HCT116 (cell line): ENCODE data around the gene TCEANC. TPM values are rescaled to one million over a fixed set of nuclear protein-coding genes. Genes with fewer than 3 reads are reported as not detected.

ENCODE experiments used
- ATAC-seq: fragments of 200-7000 bp; cut with Tn5 transposase; 2 replicates; pipeline ENCODE4 v1.9.1; 2020; ENCODE audit warnings: mild to moderate bottlenecking, moderate library complexity
- BruUV-seq: library from RNA; stranded (reverse); fragments of 400-500 nt; replicated peaks from 2 replicates; lab custom pipeline; 2021; lab: Mats Ljungman, UMichigan
- CTCF ChIA-PET: fragments of 300-600 bp; sonication (Branson Sonifier 250); formaldehyde crosslinking; loops from one replicate; lab custom pipeline; 2021; ENCODE audit warnings: antibody characterized with exemption; lab: Charles Lee
- POLR2A ChIA-PET: fragments of 300-600, 350-600 bp; sonication (Branson Sonifier 250); formaldehyde crosslinking; loops from one replicate; lab custom pipeline; 2021; ENCODE audit warnings: antibody characterized with exemption; lab: Charles Lee
- RAD21 ChIA-PET, 2 experiments: fragments of 300-600 bp; sonication (Branson Sonifier 250); formaldehyde crosslinking; loops; one replicate each; lab custom pipeline; 2023; ENCODE audit warnings: low total read pairs in 2 of 2; ENCODE audit not compliant: uncharacterized antibody in 2 of 2, unreplicated experiment in 2 of 2, low non-redundant PET in 1 of 2; lab: Charles Lee
- DNase-seq: peaks from one replicate; pipeline ENCODE4 v3.0.0-alpha.2; 2010; ENCODE audit warnings: low read depth, low spot score
- H2AFZ ChIP-seq: fragments of 200-600 bp; shearing (Covaris generic), sonication (generic); 2 replicates; pipeline ENCODE4 v1.6.1; 2017; ENCODE audit warnings: low read depth, mixed run types, mixed read lengths, antibody characterized with exemption, low read length; ENCODE audit not compliant: poor library complexity, severe bottlenecking
- H3K27ac ChIP-seq: 2 replicates; pipeline ENCODE4 v1.5.1; 2012; ENCODE audit warnings: low read depth, low read length
- H3K27me3 ChIP-seq: fragments of 200-600 bp; sonication (generic); 2 replicates; pipeline ENCODE4 v1.6.1; 2016; ENCODE audit warnings: mixed run types, low read length, mixed read lengths; ENCODE audit not compliant: insufficient read depth
- H3K36me3 ChIP-seq, 2 experiments: fragments of 200-500 bp in 1 of 2; fragments of 200-600 bp in 1 of 2; sonication (Bioruptor generic) in 1 of 2; sonication (generic) in 1 of 2; 2 replicates each; pipeline versions ENCODE4 v1.5.1 to v1.6.1; 2014 to 2016; ENCODE audit warnings: low read length in 2 of 2, inconsistent platforms in 1 of 2, mixed read lengths in 1 of 2, mixed run types in 1 of 2; ENCODE audit not compliant: insufficient read depth in 2 of 2, control insufficient read depth in 1 of 2
- H3K4me1 ChIP-seq, 2 experiments: fragments of 200-600 bp in 1 of 2; sonication (generic) in 1 of 2; 2 replicates each; pipeline versions ENCODE4 v1.5.1 to v1.6.1; 2012 to 2017; ENCODE audit warnings: low read length in 2 of 2, inconsistent platforms in 1 of 2, mild to moderate bottlenecking in 1 of 2, mixed read lengths in 1 of 2, mixed run types in 1 of 2, moderate library complexity in 1 of 2; ENCODE audit not compliant: insufficient read depth in 2 of 2, control insufficient read depth in 1 of 2
- H3K4me2 ChIP-seq: fragments of 200-600 bp; sonication (generic); 2 replicates; pipeline ENCODE4 v1.6.1; 2017; ENCODE audit warnings: mixed run types, low read length, mixed read lengths
- H3K4me3 ChIP-seq, 2 experiments: fragments of 200-600 bp in 1 of 2; sonication (generic) in 1 of 2; replicated peaks in 1 of 2; 2 replicates each; pipeline ENCODE4 v1.5.1; 2011 to 2016; ENCODE audit warnings: low read length in 2 of 2, control low read depth in 1 of 2, low read depth in 1 of 2, mild to moderate bottlenecking in 1 of 2, mixed read lengths in 1 of 2, mixed run types in 1 of 2
- H3K79me2 ChIP-seq: fragments of 200-600 bp; sonication (generic); 2 replicates; pipeline ENCODE4 v1.6.1; 2017; ENCODE audit warnings: mild to moderate bottlenecking, mixed run types, low read length, moderate library complexity, mixed read lengths; ENCODE audit not compliant: insufficient read depth
- H3K9ac ChIP-seq: fragments of 200-600 bp; sonication (generic); 2 replicates; pipeline ENCODE4 v1.6.1; 2016; ENCODE audit warnings: low read length, mixed read lengths
- H3K9me2 ChIP-seq: fragments of 200-600 bp; sonication (generic), shearing (Covaris generic); 2 replicates; pipeline ENCODE4 v1.6.1; 2017; ENCODE audit warnings: mixed run types, mild to moderate bottlenecking, moderate library complexity; ENCODE audit not compliant: insufficient read depth
- H3K9me3 ChIP-seq, 2 experiments: fragments of 200-500 bp in 1 of 2; fragments of 200-600 bp in 1 of 2; sonication (Bioruptor generic) in 1 of 2; sonication (generic) in 1 of 2; 2 replicates each; pipeline ENCODE4 v1.6.1; 2014 to 2017; ENCODE audit warnings: low read length in 2 of 2, mixed read lengths in 2 of 2, inconsistent platforms in 1 of 2, low read depth in 1 of 2, mild to moderate bottlenecking in 1 of 2, mixed run types in 1 of 2, moderate library complexity in 1 of 2; ENCODE audit not compliant: control insufficient read depth in 1 of 2, insufficient read depth in 1 of 2
- H4K20me1 ChIP-seq: fragments of 200-600 bp; sonication (generic), shearing (Covaris generic); 2 replicates; pipeline ENCODE4 v1.6.1; 2017; ENCODE audit warnings: mixed run types, mild to moderate bottlenecking, moderate library complexity; ENCODE audit not compliant: insufficient read depth
- CEBPB ChIP-seq: IDR thresholded peaks from 2 replicates; pipeline ENCODE4 v1.6.1; 2012; ENCODE audit warnings: low read depth
- EGR1 ChIP-seq: IDR thresholded peaks from 2 replicates; pipeline ENCODE4 v1.6.1; 2012; ENCODE audit warnings: low read depth
- EZH2 ChIP-seq: fragments of 200-600 bp; sonication (generic); IDR thresholded peaks from 2 replicates; pipeline ENCODE4 v1.6.1; 2017; ENCODE audit warnings: antibody characterized with exemption, mixed run types
- JUND ChIP-seq: IDR thresholded peaks from 2 replicates; pipeline ENCODE4 v1.6.1; 2012
- POLR2AphosphoS5 ChIP-seq: IDR thresholded peaks from 2 replicates; pipeline ENCODE4 v1.6.1; 2011; ENCODE audit warnings: mild to moderate bottlenecking, low read depth, low read length, moderate library complexity
- RAD21 ChIP-seq: IDR thresholded peaks from 2 replicates; pipeline ENCODE4 v1.6.1; 2012; ENCODE audit warnings: low read depth, mild to moderate bottlenecking
- REST ChIP-seq: IDR thresholded peaks from 2 replicates; pipeline ENCODE4 v1.6.1; 2012; ENCODE audit warnings: low read depth
- SIN3A ChIP-seq: IDR thresholded peaks from 2 replicates; pipeline ENCODE4 v1.6.1; 2012; ENCODE audit warnings: low read depth
- SRF ChIP-seq: IDR thresholded peaks from 2 replicates; pipeline ENCODE4 v1.6.1; 2012; ENCODE audit warnings: low read depth
- intact Hi-C: fragments of 100-400 bp; cut with micrococcal nuclease; formaldehyde crosslinking; loops from 2 replicates; pipeline ENCODE4 v1.10.0; 2022
- total RNA-seq: library from RNA; stranded (reverse); gene quantifications from one replicate; pipeline ENCODE4 v1.2.1, GENCODE V29; 2021; ENCODE audit not compliant: unreplicated experiment
- TF ChIP-seq, protein P1 (sequence below): IDR thresholded peaks from 2 replicates; pipeline ENCODE4 v1.6.1; 2012

The TCEANC gene
- total RNA-seq, 1 experiment from 2014 or later = 1.2 TPM

DNA sequence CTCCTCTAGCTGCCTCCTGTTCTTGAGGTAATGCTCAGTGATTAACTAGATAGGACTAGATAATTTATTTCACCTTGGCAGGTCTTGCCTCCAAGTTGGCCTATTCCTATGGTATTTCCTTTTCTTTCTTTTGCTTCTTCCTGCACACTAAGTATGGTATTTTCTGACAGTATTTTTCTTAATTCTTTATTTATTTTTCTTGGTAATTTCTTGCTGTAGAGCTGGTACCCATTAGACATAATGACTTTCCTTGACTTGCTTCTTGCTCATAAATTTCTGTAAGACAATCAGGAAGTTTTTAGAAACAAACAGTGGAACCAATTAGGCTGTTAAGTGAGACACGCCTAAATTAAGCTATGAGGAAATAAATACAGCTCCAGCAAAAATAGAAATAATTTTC lies 45.5 kb downstream of the TCEANC start:
- Histone ChIP-seq H3K4me1 (peaks cover 12 to 21% of the 10 kb centered on the region in 2 experiments), H3K79me2 (peaks cover 99% of the 10 kb centered on the region), H3K4me2 (no peak overlapping the region), H3K9me2 (no peaks in the 10 kb centered on the region), H3K9ac (no peak overlapping the region), H3K27me3 (no peaks in the 10 kb centered on the region), H3K9me3 (no peaks in the 10 kb centered on the region), H4K20me1 (0 out of 2 replicates have a peak, but pooled peaks cover 3% of the 10 kb centered on the region), H2AFZ (no peak overlapping the region), H3K36me3 (no peaks in the 10 kb centered on the region), H3K4me3 (no peak overlapping the region), H3K27ac (no peak overlapping the region)
- DNase-seq (no peak), ATAC-seq (no peak)
- intact Hi-C loops = no loop called here
- ChIA-PET RAD21 (no interaction called here), POLR2A (no interaction called here), CTCF (no interaction called here)
- TF ChIP-seq EGR1 (no peak), SIN3A (no peak), POLR2AphosphoS5 (no peak), RAD21 (no peak), JUND (no peak), CEBPB (no peak), REST (no peak), SRF (no peak), EZH2 (no peak)
- TF ChIP-seq, protein P1, sequence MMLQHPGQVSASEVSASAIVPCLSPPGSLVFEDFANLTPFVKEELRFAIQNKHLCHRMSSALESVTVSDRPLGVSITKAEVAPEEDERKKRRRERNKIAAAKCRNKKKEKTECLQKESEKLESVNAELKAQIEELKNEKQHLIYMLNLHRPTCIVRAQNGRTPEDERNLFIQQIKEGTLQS = no peak
- no TSS peak for BruUV-seq
